ENCODE results near the gene CTSD.

Gene CTSD

GRCh38 chr11:1791912-1792311 is 28.2 kb upstream of the CTSD start:
- peaks cover 54% of the 10 kb centered on the region for H3K27me3 Mint-ChIP-seq
- no peaks in the 10 kb centered on the region for H3K36me3 Mint-ChIP-seq
- no peak overlapping the region for H3K27ac Mint-ChIP-seq
- DNase-seq: no peak
- peaks cover 3% of the 10 kb centered on the region for H3K9me3 Mint-ChIP-seq
- H3K4me1 Mint-ChIP-seq: peaks cover 14% of the 10 kb centered on the region
- no peak overlapping the region for H3K4me3 Mint-ChIP-seq
- CTCF ChIA-PET: no interaction called here

- no peak for DNase-seq
- Mint-ChIP-seq H3K9me3 (no peaks in the 10 kb centered on the region), H3K27me3 (peaks cover 41% of the 10 kb centered on the region), H3K36me3 (no peaks in the 10 kb centered on the region), H3K4me1 (no peaks in the 10 kb centered on the region), H3K4me3 (no peak overlapping the region), H3K27ac (no peak overlapping the region)
- CTCF ChIA-PET: no interaction called here
These were observed 22.7 kb upstream of the CTSD start for GRCh38 chr11:1786466-1786865.

GRCh38 chr11:1785749-1786413 is 22.2 kb upstream of the CTSD start:
- H3K9me3 Mint-ChIP-seq: no peaks in the 10 kb centered on the region
- no peak overlapping the region for H3K4me3 Mint-ChIP-seq
- H3K27ac Mint-ChIP-seq: no peak overlapping the region
- H3K27me3 Mint-ChIP-seq: peaks cover 41% of the 10 kb centered on the region
- DNase-seq: no peak
- no peaks in the 10 kb centered on the region for H3K4me1 Mint-ChIP-seq
- CTCF ChIA-PET: no interaction called here
- H3K36me3 Mint-ChIP-seq: no peaks in the 10 kb centered on the region

DNA sequence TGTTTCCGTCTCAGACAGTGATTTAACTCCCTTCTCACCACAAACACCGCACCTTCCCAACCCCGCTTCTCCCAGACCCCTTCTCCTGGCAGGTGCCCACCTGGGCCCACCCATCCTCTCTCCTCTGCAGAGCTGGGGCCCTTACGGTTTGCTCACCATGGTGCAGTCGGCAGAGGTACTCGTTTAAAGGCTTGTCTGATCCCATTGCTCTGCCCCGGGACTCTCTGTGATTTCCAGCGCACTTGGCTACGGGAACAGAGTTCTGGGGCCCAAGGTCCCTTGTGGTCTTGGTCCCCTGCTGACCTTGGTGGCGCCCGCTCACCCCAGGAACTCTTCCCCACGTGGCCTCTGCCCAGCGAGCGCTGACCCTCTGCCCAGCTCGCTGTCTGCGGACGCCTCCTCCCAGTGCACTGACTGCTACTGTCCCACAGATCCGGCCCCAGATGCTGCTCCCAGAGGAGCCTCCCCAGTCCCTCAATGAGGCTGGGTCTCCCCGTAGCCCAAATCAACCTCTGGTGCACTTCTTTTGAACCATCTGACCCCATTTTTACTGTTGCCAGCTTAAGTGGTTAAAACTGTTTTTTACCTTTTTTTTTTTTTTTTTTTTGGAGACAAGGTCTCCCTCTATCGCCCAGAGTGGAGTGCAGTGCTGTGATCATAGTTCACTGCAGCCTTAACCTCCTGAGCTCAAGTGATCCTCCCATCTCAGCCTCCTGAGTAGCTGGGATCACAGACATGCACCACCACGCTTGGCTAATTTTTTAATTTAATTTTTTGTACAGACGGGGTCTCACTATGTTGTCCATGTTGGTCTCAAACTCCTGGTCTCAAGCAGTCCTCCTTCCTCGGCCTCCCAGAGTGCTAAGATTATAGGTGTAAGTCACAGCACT is 21.3 kb upstream of the CTSD start:
- no peak overlapping the region for H3K27ac Mint-ChIP-seq
- CTCF ChIA-PET: interaction anchor here (0.6 kb wide), 1 partner anchor 212 kb away, joined by 3 read pairs; no protein-coding TSS in a partner anchor
- H3K9me3 Mint-ChIP-seq: no peaks in the 10 kb centered on the region
- no peaks in the 10 kb centered on the region for H3K4me1 Mint-ChIP-seq
- peaks cover 43% of the 10 kb centered on the region for H3K27me3 Mint-ChIP-seq
- DNase-seq: no peak
- H3K36me3 Mint-ChIP-seq: no peaks in the 10 kb centered on the region
- no peak overlapping the region for H3K4me3 Mint-ChIP-seq

- CTCF ChIA-PET: interaction anchor here (1.2 kb wide), 1 partner anchor 77 kb away, joined by 3 read pairs; no protein-coding TSS in a partner anchor
- Mint-ChIP-seq H3K27me3 (peaks cover 46% of the 10 kb centered on the region), H3K9me3 (no peaks in the 10 kb centered on the region), H3K4me3 (no peak overlapping the region), H3K4me1 (no peaks in the 10 kb centered on the region), H3K27ac (no peak overlapping the region), H3K36me3 (no peaks in the 10 kb centered on the region)
- DNase-seq: no peak
These were observed 20.2 kb upstream of the CTSD start for GRCh38 chr11:1783725-1784529.

DNA sequence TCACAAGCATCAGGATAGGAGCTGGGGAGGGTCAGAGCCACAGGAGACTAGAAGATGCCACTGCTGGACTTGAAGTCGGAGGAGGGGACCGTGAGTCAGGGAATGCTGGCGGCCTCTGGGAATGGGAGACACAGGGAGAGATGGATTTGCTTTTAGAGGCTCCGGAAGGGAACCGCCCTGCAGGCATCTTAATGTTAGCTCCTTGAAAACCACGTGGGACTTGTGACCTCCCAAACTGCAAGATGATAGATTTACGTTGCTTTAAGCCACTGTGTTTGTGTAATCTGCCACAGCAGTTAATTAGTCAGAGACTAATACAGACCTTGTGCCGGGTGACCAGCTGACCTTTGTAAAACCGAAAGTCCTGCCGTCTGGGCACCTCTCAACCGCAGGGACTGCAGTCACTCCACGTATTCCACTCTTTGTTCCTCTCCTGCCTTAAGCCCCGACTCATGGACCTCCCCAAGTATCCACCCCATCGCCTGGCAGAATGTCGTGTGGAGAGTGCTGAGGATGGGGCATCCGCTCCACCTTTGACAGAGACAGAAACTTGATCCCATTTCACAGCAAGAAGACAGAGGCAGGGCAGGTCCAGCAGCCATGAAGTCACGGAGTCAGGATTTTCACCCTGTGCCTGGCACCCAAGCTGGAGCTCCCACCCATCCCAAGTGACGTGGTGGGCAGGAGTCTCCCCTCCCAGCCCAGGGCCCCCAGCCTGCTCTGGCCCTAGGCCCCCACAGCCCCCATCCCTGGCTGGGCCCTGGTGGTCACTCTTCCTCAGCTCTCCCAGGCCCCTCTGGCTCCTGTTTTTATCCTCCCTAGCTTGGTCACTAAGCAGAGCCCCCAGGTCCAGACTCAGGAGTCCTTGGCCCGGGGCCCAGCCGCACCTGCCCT is 19.4 kb upstream of the CTSD start:
- H3K27ac Mint-ChIP-seq: no peak overlapping the region
- H3K4me3 Mint-ChIP-seq: no peak overlapping the region
- DNase-seq: no peak
- H3K36me3 Mint-ChIP-seq: no peaks in the 10 kb centered on the region
- CTCF ChIA-PET: interaction anchor here (1.2 kb wide), 1 partner anchor 76 kb away, joined by 3 read pairs; no protein-coding TSS in a partner anchor
- no peaks in the 10 kb centered on the region for H3K4me1 Mint-ChIP-seq
- no peaks in the 10 kb centered on the region for H3K9me3 Mint-ChIP-seq
- H3K27me3 Mint-ChIP-seq: peaks cover 51% of the 10 kb centered on the region

GRCh38 chr11:1782031-1782590 is 18.4 kb upstream of the CTSD start:
- no peaks in the 10 kb centered on the region for H3K36me3 Mint-ChIP-seq
- H3K4me1 Mint-ChIP-seq: no peaks in the 10 kb centered on the region
- peaks cover 59% of the 10 kb centered on the region for H3K27me3 Mint-ChIP-seq
- H3K4me3 Mint-ChIP-seq: no peak overlapping the region
- DNase-seq: no peak
- H3K9me3 Mint-ChIP-seq: no peaks in the 10 kb centered on the region
- no peak overlapping the region for H3K27ac Mint-ChIP-seq
- CTCF ChIA-PET: no interaction called here

- no peak for DNase-seq
- Mint-ChIP-seq H3K4me3 (no peak overlapping the region), H3K4me1 (no peaks in the 10 kb centered on the region), H3K9me3 (no peaks in the 10 kb centered on the region), H3K27me3 (peaks cover 64% of the 10 kb centered on the region), H3K27ac (no peak overlapping the region), H3K36me3 (no peaks in the 10 kb centered on the region)
- CTCF ChIA-PET: no interaction called here
These were observed 17.9 kb upstream of the CTSD start for GRCh38 chr11:1781593-1781975.

GRCh38 chr11:1780700-1781592 is 17.2 kb upstream of the CTSD start:
- no peak overlapping the region for H3K4me3 Mint-ChIP-seq
- no peak overlapping the region for H3K27ac Mint-ChIP-seq
- no peaks in the 10 kb centered on the region for H3K36me3 Mint-ChIP-seq
- CTCF ChIA-PET: no interaction called here
- H3K4me1 Mint-ChIP-seq: no peaks in the 10 kb centered on the region
- no peak for DNase-seq
- peaks cover 67% of the 10 kb centered on the region for H3K27me3 Mint-ChIP-seq
- H3K9me3 Mint-ChIP-seq: no peaks in the 10 kb centered on the region

DNA sequence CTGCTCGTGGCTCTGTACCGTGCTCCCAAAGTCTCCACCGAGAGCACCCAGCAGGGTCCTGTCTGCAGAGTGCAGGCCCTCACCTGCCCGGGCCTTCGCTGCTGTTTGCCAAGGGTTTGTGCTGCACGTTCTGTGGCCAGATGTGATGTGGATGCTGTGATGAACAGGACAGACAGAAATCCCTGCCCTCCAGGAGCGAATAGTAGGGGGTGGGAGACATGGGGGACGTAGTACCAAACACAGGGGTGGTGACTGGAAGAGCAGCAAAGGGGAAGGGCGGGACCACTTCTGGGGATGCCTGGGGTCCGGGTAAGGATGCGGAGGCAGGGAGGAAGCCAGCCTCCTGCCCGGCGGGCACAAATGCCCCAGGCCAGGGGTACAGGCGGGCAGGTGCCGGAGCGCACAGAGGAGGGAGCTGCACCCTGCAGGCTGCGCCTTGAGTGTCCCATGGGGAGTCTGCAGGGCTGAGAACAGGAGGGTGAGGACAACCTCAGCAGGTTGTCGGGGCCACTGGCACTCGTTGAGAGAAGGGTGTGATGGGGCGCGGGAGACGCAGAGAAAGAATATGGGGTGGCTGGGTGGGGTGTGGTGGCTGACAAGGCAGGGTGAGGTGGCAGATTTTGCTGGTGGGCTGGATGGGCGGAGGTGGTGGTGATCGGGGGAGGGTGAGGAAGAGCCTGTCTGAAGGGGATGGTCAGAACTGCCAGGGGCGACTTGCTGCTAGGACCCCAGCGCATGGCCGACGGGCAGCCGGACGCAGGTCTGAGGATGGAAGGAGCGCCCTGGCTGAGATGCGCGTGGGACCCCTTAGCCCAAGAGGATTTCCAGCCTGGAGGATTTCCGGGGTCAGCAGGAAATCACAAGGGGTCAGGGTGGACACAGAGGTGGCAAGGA is 16.3 kb upstream of the CTSD start:
- no peak overlapping the region for H3K4me3 Mint-ChIP-seq
- no peaks in the 10 kb centered on the region for H3K4me1 Mint-ChIP-seq
- CTCF ChIA-PET: no interaction called here
- no peak overlapping the region for H3K27ac Mint-ChIP-seq
- no peaks in the 10 kb centered on the region for H3K36me3 Mint-ChIP-seq
- no peaks in the 10 kb centered on the region for H3K9me3 Mint-ChIP-seq
- H3K27me3 Mint-ChIP-seq: peaks cover 64% of the 10 kb centered on the region
- no peak for DNase-seq

- Mint-ChIP-seq H3K36me3 (no peaks in the 10 kb centered on the region), H3K27ac (no peak overlapping the region), H3K9me3 (no peaks in the 10 kb centered on the region), H3K27me3 (peaks cover 68% of the 10 kb centered on the region), H3K4me3 (no peak overlapping the region), H3K4me1 (no peaks in the 10 kb centered on the region)
- no peak for DNase-seq
- CTCF ChIA-PET: no interaction called here
These were observed 15.5 kb upstream of the CTSD start for GRCh38 chr11:1779034-1779805.
